Measurements from ENCODE around the gene SFT2D1.

GRCh38 chr6:166381381-166381732, 39.0 kb upstream of the SFT2D1 start:
- TF ChIP-seq EZH2 (IDR thresholded peaks at IDR 0.05) (no peak), POLR2AphosphoS5 (IDR thresholded peaks at IDR 0.05; ENCODE audit: borderline replicate concordance, low read depth, low read length) (no peak), FOXP2 (optimal IDR thresholded peaks at IDR 0.05; ENCODE audit: control extremely low read depth, extremely low read length, insufficient read depth) (no peak)
